Natural killer cell (primary cell): Measurements from ENCODE around the gene POC1B. TPM values are rescaled to one million over a fixed set of nuclear protein-coding genes. Genes with fewer than 3 reads are reported as not detected.

Source experiments
- ATAC-seq, 3 donors: fragments of 150-1000 bp in 2 of 3; fragments of 200-7000 bp in 1 of 3; cut with Tn5 transposase; 1 replicate in 1 of 3; 2 replicates in 2 of 3; pipeline ENCODE4 v1.10.0; 2021; ENCODE audit warnings: mild to moderate bottlenecking in 2 of 3, moderate library complexity in 2 of 3
- DNase-seq, 2 donors: peaks; one replicate each; pipeline versions ENCODE4 v3.0.0 to v3.0.0-alpha.2; 2013 to 2021; ENCODE audit warnings: mixed read lengths in 1 of 2
- H3K27ac ChIP-seq: one replicate; pipeline ENCODE4 v1.5.1; 2013; ENCODE audit warnings: mild to moderate bottlenecking, low read length
- H3K27me3 ChIP-seq: one replicate; pipeline ENCODE4 v1.6.1; 2013; ENCODE audit warnings: low read length; ENCODE audit not compliant: control insufficient read depth, insufficient read depth
- H3K36me3 ChIP-seq: one replicate; pipeline ENCODE4 v1.6.1; 2013; ENCODE audit warnings: low read length; ENCODE audit not compliant: control insufficient read depth, insufficient read depth
- H3K4me1 ChIP-seq: one replicate; pipeline ENCODE4 v1.6.1; 2013; ENCODE audit warnings: low read length; ENCODE audit not compliant: control insufficient read depth, insufficient read depth
- H3K4me3 ChIP-seq: one replicate; pipeline ENCODE4 v1.5.1; 2013; ENCODE audit warnings: low read length
- H3K9me3 ChIP-seq: one replicate; pipeline ENCODE4 v1.6.1; 2013; ENCODE audit warnings: low read length; ENCODE audit not compliant: control insufficient read depth, insufficient read depth
- H3K27ac Mint-ChIP-seq, 2 donors: one replicate each; pipeline ENCODE4 v1.8.0; 2022; ENCODE audit warnings: mild to moderate bottlenecking in 2 of 2, mixed read lengths in 2 of 2, moderate library complexity in 1 of 2
- H3K27me3 Mint-ChIP-seq, 2 donors: one replicate each; pipeline ENCODE4 v1.8.0; 2022; ENCODE audit warnings: low read depth in 2 of 2, mixed read lengths in 2 of 2
- H3K36me3 Mint-ChIP-seq: one replicate; pipeline ENCODE4 v1.8.0; 2022; ENCODE audit warnings: mixed read lengths
- H3K4me1 Mint-ChIP-seq, 2 donors: one replicate each; pipeline ENCODE4 v1.8.0; 2022; ENCODE audit warnings: mixed read lengths in 2 of 2
- H3K4me3 Mint-ChIP-seq: one replicate; pipeline ENCODE4 v1.8.0; 2022; ENCODE audit warnings: mild to moderate bottlenecking, moderate library complexity, mixed read lengths
- H3K9me3 Mint-ChIP-seq, 2 donors: one replicate each; pipeline ENCODE4 v1.8.0; 2022; ENCODE audit warnings: mixed read lengths in 2 of 2
- CTCF ChIP-seq: fragments of 200-600 bp; IDR thresholded peaks from one replicate; pipeline ENCODE4 v1.8.0; 2022; ENCODE audit warnings: antibody characterized with exemption
- WGBS: methylation state at CpG from one replicate; pipeline ENCODE4 v1.1.7; 2013; ENCODE audit warnings: missing lambda C conversion rate; ENCODE audit not compliant: insufficient coverage; 5-methylcytosine and 5-hydroxymethylcytosine counted together
- intact Hi-C: fragments of 100-400 bp; cut with micrococcal nuclease; formaldehyde crosslinking; loops from one replicate; pipeline ENCODE4 v1.14.2; 2022
- total RNA-seq, 4 donors: library from RNA; stranded (reverse); fragments of 120-200 nt in 1 of 4; gene quantifications; one replicate each; pipeline versions ENCODE4 v1.2.3 to v1.2.4, GENCODE V29; 2013 to 2022

The POC1B gene
- total RNA-seq, 3 donors from 2014 or later (not counting 1 experiment from before 2014, with no cell fraction given): 29.8 to 40.9 (median 38.0) TPM

GRCh38 chr12:89370850-89371249 lies 155.0 kb downstream of the POC1B start:
- Histone ChIP-seq H3K4me3 (no peak overlapping the region), H3K27me3 (no peaks in the 10 kb centered on the region), H3K4me1 (peaks cover 8% of the 10 kb centered on the region), H3K36me3 (no peaks in the 10 kb centered on the region), H3K9me3 (no peaks in the 10 kb centered on the region), H3K27ac (no peak overlapping the region)
- no peak overlapping the region for H3K27ac Mint-ChIP-seq
- no peaks in the 10 kb centered on the region for H3K27me3 Mint-ChIP-seq
- intact Hi-C loops: no loop called here
- no peak for TF ChIP-seq CTCF
- peaks cover 13 to 14% of the 10 kb centered on the region in 2 donors for H3K4me1 Mint-ChIP-seq
- H3K36me3 Mint-ChIP-seq: no peaks in the 10 kb centered on the region
- H3K9me3 Mint-ChIP-seq: no peaks in the 10 kb centered on the region
- no peak overlapping the region for H3K4me3 Mint-ChIP-seq
- no peak for DNase-seq
- ATAC-seq: no peak
- WGBS: 81% methylated on average over 6 of the region's 7 CpGs

GRCh38 chr12:89370421-89370831 lies 155.4 kb downstream of the POC1B start:
- no peak overlapping the region for H3K4me3 ChIP-seq
- Mint-ChIP-seq H3K4me1 (peaks cover 9 to 10% of the 10 kb centered on the region in 2 donors), H3K4me3 (no peak overlapping the region), H3K9me3 (no peaks in the 10 kb centered on the region), H3K27me3 (no peaks in the 10 kb centered on the region), H3K36me3 (no peaks in the 10 kb centered on the region), H3K27ac (no peak overlapping the region)
- H3K27ac ChIP-seq: no peak overlapping the region
- H3K36me3 ChIP-seq: no peaks in the 10 kb centered on the region
- H3K27me3 ChIP-seq: no peaks in the 10 kb centered on the region
- H3K4me1 ChIP-seq: peaks cover 3% of the 10 kb centered on the region
- intact Hi-C loops: no loop called here
- ATAC-seq (no peak), DNase-seq (no peak)
- no peaks in the 10 kb centered on the region for H3K9me3 ChIP-seq
- 62% methylated on average over 3 of the region's 3 CpGs for WGBS
- TF ChIP-seq CTCF: no peak

Other genes with a start within 250 kb of the POC1B start
- 100 to 1,000 TPM in 2 of 3 donors, 10 to 100 TPM in 1; 52.2 to 222 (median 141) TPM for gene DUSP6, start 173.5 kb downstream of the POC1B start, total RNA-seq
- gene GALNT4, start 1.3 kb downstream of the POC1B start, total RNA-seq: 10 to 100 TPM; 14.3 to 19.9 (median 18.7) TPM
- 10 to 100 TPM; 87.8 to 97.6 (median 97.3) TPM for gene ATP2B1, start 182.8 kb upstream of the POC1B start, total RNA-seq